AG09309 (cell line): ENCODE data around the gene ERBB4.

Experiments
- DNase-seq: peaks from one replicate; pipeline ENCODE4 v3.0.0-alpha.2; 2010; ENCODE audit warnings: low read depth
- H3K4me3 ChIP-seq: 2 replicates; pipeline ENCODE4 v1.5.1; 2011; ENCODE audit warnings: mild to moderate bottlenecking, low read depth, low read length, moderate library complexity; ENCODE audit not compliant: control insufficient read depth
- TF ChIP-seq, protein P1 (sequence below): IDR thresholded peaks from 2 replicates; pipeline ENCODE4 v1.5.1; 2011; ENCODE audit warnings: mild to moderate bottlenecking, low read depth, low read length, inconsistent platforms; ENCODE audit not compliant: insufficient read depth, control insufficient read depth; ENCODE audit errors: missing control alignments

ERBB4 gene

GRCh38 chr2:212330263-212330662, 208.3 kb downstream of the ERBB4 start:
- DNase-seq = no peak
- TF ChIP-seq, protein P1, sequence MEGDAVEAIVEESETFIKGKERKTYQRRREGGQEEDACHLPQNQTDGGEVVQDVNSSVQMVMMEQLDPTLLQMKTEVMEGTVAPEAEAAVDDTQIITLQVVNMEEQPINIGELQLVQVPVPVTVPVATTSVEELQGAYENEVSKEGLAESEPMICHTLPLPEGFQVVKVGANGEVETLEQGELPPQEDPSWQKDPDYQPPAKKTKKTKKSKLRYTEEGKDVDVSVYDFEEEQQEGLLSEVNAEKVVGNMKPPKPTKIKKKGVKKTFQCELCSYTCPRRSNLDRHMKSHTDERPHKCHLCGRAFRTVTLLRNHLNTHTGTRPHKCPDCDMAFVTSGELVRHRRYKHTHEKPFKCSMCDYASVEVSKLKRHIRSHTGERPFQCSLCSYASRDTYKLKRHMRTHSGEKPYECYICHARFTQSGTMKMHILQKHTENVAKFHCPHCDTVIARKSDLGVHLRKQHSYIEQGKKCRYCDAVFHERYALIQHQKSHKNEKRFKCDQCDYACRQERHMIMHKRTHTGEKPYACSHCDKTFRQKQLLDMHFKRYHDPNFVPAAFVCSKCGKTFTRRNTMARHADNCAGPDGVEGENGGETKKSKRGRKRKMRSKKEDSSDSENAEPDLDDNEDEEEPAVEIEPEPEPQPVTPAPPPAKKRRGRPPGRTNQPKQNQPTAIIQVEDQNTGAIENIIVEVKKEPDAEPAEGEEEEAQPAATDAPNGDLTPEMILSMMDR = no peak
- H3K4me3 ChIP-seq = no peak overlapping the region

DNA sequence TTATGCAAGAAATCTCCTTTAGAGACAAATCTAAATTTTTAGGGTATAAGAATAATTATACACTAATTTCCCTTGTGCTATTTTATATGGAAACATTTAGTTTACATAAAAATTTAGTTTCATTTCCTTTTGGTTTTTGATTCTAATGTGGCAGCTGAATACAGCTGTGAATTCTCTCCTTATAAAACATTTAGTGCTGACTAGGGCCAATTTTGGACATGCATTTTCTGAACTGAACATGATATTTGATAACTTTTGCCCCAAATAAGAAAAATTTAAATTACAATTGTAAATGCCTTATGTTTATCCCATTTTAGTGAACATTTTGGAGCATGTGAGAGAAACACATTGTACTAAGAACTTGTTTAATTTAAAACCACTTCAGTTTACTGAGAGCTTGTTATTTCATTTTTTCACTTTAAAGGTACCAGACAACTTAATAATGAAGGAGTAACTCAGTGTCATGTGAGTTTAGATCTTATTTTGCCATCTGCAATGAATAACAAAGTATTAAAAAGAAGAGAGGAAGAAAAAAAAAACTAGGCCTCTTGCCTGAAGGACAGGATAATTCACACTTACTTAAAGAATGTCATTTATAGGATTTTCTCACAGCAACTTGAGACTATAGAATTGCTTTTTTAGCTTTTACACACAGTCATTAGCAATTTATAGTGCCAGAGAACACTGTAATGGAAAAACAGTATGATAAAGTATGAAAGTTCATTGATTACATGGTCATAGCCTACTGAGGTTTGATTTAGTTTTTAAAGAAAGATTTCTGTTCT, 209.7 kb downstream of the ERBB4 start:
- H3K4me3 ChIP-seq = no peak overlapping the region
- TF ChIP-seq, protein P1 = no peak
- no peak for DNase-seq

GRCh38 chr2:212328136-212328535, 210.5 kb downstream of the ERBB4 start:
- no peak overlapping the region for H3K4me3 ChIP-seq
- no peak for DNase-seq
- TF ChIP-seq, protein P1 = no peak

DNA sequence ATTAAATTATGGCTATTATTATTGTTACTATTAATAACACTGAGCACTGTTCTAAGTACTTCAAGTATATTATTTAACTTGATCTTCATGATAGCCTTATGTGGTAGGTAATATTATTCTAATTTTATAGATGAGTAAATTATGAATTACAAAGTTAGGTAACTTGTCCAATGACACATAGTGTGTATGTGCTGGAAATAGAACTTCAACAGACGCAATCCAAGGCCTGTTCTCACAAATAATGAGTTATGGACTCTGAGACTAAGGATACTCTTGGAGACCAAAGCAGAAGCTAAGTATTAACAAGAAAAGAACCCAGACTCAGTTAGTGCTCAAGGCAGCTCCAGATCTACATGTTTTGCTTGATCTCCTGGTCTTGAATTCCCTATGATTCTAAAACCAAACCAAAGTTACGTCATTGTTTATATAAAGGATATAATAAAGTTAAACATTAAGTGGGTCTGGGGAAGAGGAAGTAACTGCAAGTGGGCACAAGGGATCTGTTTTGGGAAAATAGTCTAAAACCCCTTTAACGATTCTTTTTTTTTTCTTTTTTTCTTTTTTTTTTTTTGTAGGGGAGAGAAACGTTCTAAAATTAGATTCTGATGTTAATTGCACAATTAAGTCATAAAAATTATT, 211.3 kb downstream of the ERBB4 start:
- TF ChIP-seq, protein P1 = no peak
- no peak overlapping the region for H3K4me3 ChIP-seq
- no peak for DNase-seq

DNA sequence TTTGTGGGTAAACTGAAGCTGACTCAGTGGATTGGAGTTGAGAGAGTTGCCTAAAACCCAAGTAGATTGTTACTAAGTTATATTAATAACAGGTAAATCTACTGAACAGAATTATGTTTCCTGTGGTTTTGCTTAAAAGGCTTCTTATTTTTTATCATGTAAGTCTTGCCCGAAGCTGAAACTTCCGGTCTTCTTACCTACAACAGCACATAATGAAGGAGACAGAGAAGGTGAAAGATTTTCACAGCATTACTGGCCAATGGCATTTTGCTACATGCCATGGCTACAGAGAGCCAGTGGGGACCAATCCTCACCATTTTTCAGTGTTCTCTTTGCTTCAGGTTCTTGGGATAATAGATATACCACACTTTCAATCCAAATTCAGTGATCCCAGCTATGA, 220.0 kb downstream of the ERBB4 start:
- TF ChIP-seq, protein P1 = no peak
- no peak for DNase-seq
- H3K4me3 ChIP-seq = no peak overlapping the region

DNA sequence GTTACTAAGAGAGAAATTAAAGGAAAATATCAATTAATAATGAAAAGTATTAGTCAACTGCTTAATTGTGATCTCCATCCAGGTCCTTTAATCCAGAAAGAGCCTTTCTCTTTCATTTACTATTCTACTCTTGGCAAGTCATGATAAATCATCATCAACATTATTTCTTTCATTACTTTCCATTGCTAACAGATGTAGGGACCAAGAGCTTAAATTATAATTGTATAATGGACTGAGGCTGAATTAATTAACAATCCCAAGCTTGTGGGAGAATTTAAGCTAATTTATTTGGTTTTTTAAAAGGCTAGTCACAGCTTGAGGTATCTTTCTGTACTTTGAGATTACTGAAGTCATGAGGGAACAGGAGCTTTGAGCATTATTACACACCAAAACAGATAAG, 223.9 kb downstream of the ERBB4 start:
- TF ChIP-seq, protein P1 = no peak

More for the DNA sequence above, 223.9 kb downstream of the ERBB4 start:
- DNase-seq = no peak
- H3K4me3 ChIP-seq = no peak overlapping the region
